Central memory CD8-positive, alpha-beta T cell (primary cell): Measurements from ENCODE around the gene CADM2.

Experiments
- ATAC-seq: fragments of 150-1000 bp; cut with Tn5 transposase; replicated peaks from 2 replicates; pipeline ENCODE4 v1.10.0; 2022; ENCODE audit warnings: mild to moderate bottlenecking, moderate FRiP score, moderate number of reproducible peaks; ENCODE audit not compliant: poor library complexity, severe bottlenecking; ENCODE audit errors: extremely low read depth
- DNase-seq, 2 donors: peaks; one replicate each; pipeline ENCODE4 v3.0.0; 2021; ENCODE audit warnings: low spot score in 2 of 2
- H3K27ac Mint-ChIP-seq: one replicate; pipeline ENCODE4 v1.8.0; 2022; ENCODE audit warnings: low read depth, mild to moderate bottlenecking, moderate library complexity, mixed read lengths
- H3K27me3 Mint-ChIP-seq: one replicate; pipeline ENCODE4 v1.8.0; 2022; ENCODE audit warnings: mixed read lengths
- H3K36me3 Mint-ChIP-seq: one replicate; pipeline ENCODE4 v1.8.0; 2022; ENCODE audit warnings: mild to moderate bottlenecking, moderate library complexity, mixed read lengths; ENCODE audit not compliant: insufficient read depth
- H3K4me1 Mint-ChIP-seq: one replicate; pipeline ENCODE4 v1.8.0; 2022; ENCODE audit warnings: mixed read lengths
- H3K4me3 Mint-ChIP-seq: one replicate; pipeline ENCODE4 v1.8.0; 2022; ENCODE audit warnings: mild to moderate bottlenecking, moderate library complexity, mixed read lengths
- H3K9me3 Mint-ChIP-seq: one replicate; pipeline ENCODE4 v1.8.0; 2022; ENCODE audit warnings: mixed read lengths

The CADM2 gene

GRCh38 chr3:84965141-84965540 lies 6.4 kb downstream of the CADM2 start:
- no peak overlapping the region for H3K4me3 Mint-ChIP-seq
- no peaks in the 10 kb centered on the region for H3K36me3 Mint-ChIP-seq
- no peak overlapping the region for H3K27ac Mint-ChIP-seq
- DNase-seq: no peak
- H3K4me1 Mint-ChIP-seq: no peaks in the 10 kb centered on the region
- peaks cover 14% of the 10 kb centered on the region for H3K27me3 Mint-ChIP-seq
- ATAC-seq: no peak
- no peaks in the 10 kb centered on the region for H3K9me3 Mint-ChIP-seq

DNA sequence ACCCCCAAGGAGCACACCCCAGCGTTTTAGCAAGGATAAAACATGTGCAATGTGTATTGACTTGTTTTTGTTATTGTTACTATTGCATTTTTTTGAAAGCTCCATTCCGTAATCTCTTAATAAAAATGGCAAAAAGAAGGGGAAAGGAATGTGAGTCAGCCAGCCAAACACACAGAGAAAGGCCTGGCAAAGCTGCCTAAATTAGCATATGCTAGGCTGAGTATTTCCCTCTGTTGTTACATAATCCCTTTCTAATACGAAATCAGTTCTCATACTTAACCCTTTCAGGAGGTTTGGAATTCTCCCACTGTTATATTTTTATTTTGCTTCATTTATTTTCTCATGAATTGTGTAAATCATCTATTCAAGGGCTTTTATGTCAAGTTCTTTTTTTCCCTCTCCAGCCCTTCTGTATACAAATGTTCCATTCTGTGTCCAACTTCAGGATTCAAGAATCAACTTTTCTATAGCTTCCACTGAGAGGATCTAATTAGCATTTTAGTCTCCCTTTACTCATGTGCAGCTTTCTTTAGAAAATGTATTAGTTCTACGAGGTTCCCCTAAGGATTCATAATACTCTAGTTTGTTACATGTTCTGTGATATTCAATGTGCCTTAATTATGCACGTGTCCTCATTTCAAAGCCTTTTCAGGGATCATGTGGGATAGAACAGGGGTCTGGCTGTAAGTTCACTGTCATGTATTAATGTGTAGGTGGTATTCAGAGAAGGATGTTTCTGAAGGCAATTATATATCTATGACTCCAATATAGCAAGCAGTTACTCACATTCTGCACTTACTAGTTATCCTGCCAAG lies 9.2 kb downstream of the CADM2 start:
- Mint-ChIP-seq H3K27me3 (no peaks in the 10 kb centered on the region), H3K4me1 (no peaks in the 10 kb centered on the region), H3K9me3 (peaks cover 6% of the 10 kb centered on the region), H3K27ac (no peak overlapping the region), H3K4me3 (no peak overlapping the region), H3K36me3 (no peaks in the 10 kb centered on the region)
- no peak for DNase-seq
- no peak for ATAC-seq

DNA sequence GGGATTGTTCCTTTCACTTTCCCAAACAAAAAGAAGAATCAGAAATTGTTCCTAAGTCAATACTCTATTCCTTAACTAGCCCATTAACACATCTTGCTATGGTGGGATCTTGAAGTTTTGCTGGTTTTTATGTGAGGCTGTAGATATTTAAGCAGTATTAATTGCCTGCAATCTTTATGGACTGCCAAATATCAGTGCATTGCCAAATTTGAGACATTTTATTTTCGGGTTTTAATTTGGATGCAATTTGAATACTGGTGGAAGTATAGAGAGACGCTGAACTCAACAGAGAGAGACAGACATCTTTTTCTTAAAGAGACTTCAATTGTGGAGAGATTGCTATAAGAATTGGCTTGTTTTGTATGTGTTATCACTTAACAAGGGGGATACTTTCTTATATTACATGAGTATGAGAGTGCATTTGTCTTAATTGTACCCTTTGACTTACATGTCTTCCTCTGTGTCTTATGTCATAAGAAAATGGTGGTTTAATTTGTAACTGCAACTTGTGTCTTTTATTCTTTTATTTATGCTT lies 10.0 kb downstream of the CADM2 start:
- H3K4me1 Mint-ChIP-seq: no peaks in the 10 kb centered on the region
- ATAC-seq: no peak

GRCh38 chr3:84974347-84974746 lies 15.6 kb downstream of the CADM2 start:
- ATAC-seq: no peak
- Mint-ChIP-seq H3K27ac (no peak overlapping the region), H3K4me3 (no peak overlapping the region), H3K27me3 (no peaks in the 10 kb centered on the region), H3K4me1 (no peaks in the 10 kb centered on the region), H3K36me3 (no peaks in the 10 kb centered on the region), H3K9me3 (peaks cover 6% of the 10 kb centered on the region)
- no peak for DNase-seq

More for the DNA sequence above, 10.0 kb downstream of the CADM2 start:
- Mint-ChIP-seq H3K4me3 (no peak overlapping the region), H3K9me3 (peaks cover 6% of the 10 kb centered on the region), H3K27ac (no peak overlapping the region), H3K36me3 (no peaks in the 10 kb centered on the region), H3K27me3 (no peaks in the 10 kb centered on the region)
- DNase-seq: no peak

GRCh38 chr3:84977021-84977420 lies 18.2 kb downstream of the CADM2 start:
- Mint-ChIP-seq H3K4me1 (no peaks in the 10 kb centered on the region), H3K27ac (no peak overlapping the region), H3K9me3 (no peaks in the 10 kb centered on the region), H3K4me3 (no peak overlapping the region), H3K27me3 (no peaks in the 10 kb centered on the region), H3K36me3 (no peaks in the 10 kb centered on the region)
- DNase-seq: no peak
- ATAC-seq: no peak

- ATAC-seq (no peak), DNase-seq (no peak)
- Mint-ChIP-seq H3K27me3 (no peaks in the 10 kb centered on the region), H3K27ac (no peak overlapping the region), H3K4me1 (no peaks in the 10 kb centered on the region), H3K4me3 (no peak overlapping the region), H3K36me3 (no peaks in the 10 kb centered on the region), H3K9me3 (no peaks in the 10 kb centered on the region)
These were observed 20.1 kb downstream of the CADM2 start for GRCh38 chr3:84978843-84979242.

DNA sequence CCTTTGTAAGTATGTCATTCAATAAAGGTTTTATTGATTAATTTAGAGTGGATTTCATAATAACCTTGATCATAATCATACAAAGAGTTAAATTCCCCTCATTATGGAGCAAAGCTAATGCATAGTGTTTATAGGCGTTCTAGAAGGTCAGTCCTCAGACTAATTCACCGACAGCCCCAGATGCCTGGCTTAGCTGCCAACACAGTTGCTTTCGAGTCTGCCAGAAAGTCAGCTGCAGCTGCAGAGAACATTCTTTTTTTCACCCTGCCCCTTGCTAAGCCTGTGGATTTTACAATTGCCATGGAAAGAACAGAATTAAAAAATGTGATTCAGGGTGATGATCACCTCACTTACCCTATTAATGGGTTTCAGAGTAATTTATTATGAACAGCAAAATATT lies 21.2 kb downstream of the CADM2 start:
- H3K9me3 Mint-ChIP-seq: peaks cover 9% of the 10 kb centered on the region
- DNase-seq (no peak), ATAC-seq (no peak)
- no peak overlapping the region for H3K27ac Mint-ChIP-seq
- H3K4me3 Mint-ChIP-seq: no peak overlapping the region
- H3K4me1 Mint-ChIP-seq: no peaks in the 10 kb centered on the region
- H3K36me3 Mint-ChIP-seq: no peaks in the 10 kb centered on the region
- H3K27me3 Mint-ChIP-seq: no peaks in the 10 kb centered on the region

GRCh38 chr3:84980456-84980855 lies 21.7 kb downstream of the CADM2 start:
- ATAC-seq: no peak
- H3K27ac Mint-ChIP-seq: no peak overlapping the region

DNA sequence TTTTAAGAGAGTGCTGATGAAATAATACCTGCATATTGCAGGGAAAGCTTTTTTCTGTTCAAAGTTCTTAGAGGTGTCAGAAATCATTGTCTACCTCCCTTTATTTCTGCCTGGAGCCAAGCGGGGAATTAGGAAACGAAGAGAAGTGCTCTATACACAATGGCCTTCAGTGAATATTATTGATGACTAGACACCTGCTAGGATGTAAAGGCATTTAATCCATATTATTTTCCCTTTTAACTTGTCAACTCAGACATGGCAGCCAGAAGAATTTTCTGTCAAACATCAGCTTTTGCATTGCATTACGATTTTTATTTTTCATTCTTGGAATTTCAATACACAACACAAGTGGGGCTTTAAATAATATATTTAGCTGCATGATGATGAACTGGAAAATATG lies 24.7 kb downstream of the CADM2 start:
- Mint-ChIP-seq H3K36me3 (no peaks in the 10 kb centered on the region), H3K4me3 (no peak overlapping the region), H3K4me1 (no peaks in the 10 kb centered on the region), H3K27ac (no peak overlapping the region), H3K27me3 (no peaks in the 10 kb centered on the region), H3K9me3 (peaks cover 13% of the 10 kb centered on the region)
- ATAC-seq (no peak), DNase-seq (no peak)

More at GRCh38 chr3:84980456-84980855, 21.7 kb downstream of the CADM2 start:
- DNase-seq: no peak
- no peaks in the 10 kb centered on the region for H3K27me3 Mint-ChIP-seq
- H3K9me3 Mint-ChIP-seq: peaks cover 9% of the 10 kb centered on the region
- H3K4me3 Mint-ChIP-seq: no peak overlapping the region
- no peaks in the 10 kb centered on the region for H3K4me1 Mint-ChIP-seq
- H3K36me3 Mint-ChIP-seq: no peaks in the 10 kb centered on the region

GRCh38 chr3:84984429-84984828 lies 25.6 kb downstream of the CADM2 start:
- DNase-seq: no peak
- H3K27ac Mint-ChIP-seq: no peak overlapping the region
- peaks cover 13% of the 10 kb centered on the region for H3K9me3 Mint-ChIP-seq
- H3K27me3 Mint-ChIP-seq: no peaks in the 10 kb centered on the region
- H3K4me1 Mint-ChIP-seq: no peaks in the 10 kb centered on the region
- ATAC-seq: no peak
- no peaks in the 10 kb centered on the region for H3K36me3 Mint-ChIP-seq
- H3K4me3 Mint-ChIP-seq: no peak overlapping the region

DNA sequence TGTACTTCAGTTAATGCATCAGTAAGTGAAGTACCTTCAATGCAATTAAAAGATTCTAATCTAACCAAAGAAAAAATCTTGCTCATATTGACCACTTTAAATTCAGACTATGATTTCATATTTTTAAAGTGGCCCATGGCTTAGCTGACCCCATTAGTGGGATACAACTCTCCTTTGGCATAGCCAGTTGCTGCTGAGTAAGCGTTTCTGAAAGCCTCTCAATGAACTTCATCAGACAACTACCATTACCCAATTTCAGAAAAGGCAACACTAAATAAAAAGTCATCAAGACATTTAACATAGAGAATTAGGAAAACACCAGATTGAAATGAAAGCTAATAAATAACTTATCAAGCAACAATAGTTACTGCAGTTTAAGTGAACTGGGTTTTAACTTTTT lies 27.0 kb downstream of the CADM2 start:
- ATAC-seq (no peak), DNase-seq (no peak)
- Mint-ChIP-seq H3K4me1 (no peaks in the 10 kb centered on the region), H3K27me3 (no peaks in the 10 kb centered on the region), H3K27ac (no peak overlapping the region), H3K4me3 (no peak overlapping the region), H3K36me3 (no peaks in the 10 kb centered on the region), H3K9me3 (peaks cover 13% of the 10 kb centered on the region)

DNA sequence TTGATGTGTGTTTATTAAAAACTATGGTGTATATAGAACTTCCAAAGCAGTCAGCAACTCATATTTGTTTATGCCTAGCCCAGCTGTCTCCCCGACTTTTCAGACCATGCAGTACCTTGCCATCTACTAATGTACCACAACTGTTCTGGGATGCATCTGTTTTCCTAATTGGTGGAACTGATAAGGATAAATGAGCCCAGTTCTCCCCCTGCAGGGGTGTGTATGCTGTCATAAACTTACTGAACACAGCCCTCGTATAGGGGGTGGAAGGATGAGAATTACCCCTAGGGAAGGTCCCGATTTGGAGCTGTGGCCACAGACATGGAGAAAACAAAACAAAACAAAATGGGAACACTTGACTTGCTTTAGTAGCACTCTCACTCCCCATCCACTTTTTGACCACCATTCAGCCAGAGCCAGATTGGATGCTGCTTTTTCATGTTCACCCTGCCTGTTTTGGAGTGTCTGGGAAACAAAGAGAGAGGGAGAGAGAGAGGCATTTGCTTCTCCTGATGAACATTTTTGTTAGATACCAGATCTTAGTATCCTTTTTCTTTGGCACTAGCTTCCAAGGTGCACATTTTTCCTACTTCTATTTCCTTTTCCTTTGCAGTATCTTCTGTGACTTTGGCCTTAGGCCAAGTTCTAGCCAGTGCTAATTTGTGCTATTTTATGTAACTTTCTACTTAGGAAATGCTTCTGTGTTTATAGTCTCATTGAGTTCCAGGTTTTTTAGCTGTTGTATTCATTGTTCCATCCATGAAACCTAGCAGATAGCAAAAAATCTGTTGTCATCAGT lies 29.1 kb downstream of the CADM2 start:
- DNase-seq (no peak), ATAC-seq (no peak)
- Mint-ChIP-seq H3K36me3 (no peaks in the 10 kb centered on the region), H3K4me1 (no peaks in the 10 kb centered on the region), H3K9me3 (peaks cover 25% of the 10 kb centered on the region), H3K4me3 (no peak overlapping the region), H3K27me3 (no peaks in the 10 kb centered on the region), H3K27ac (no peak overlapping the region)

GRCh38 chr3:84989102-84989501 lies 30.3 kb downstream of the CADM2 start:
- Mint-ChIP-seq H3K27ac (no peak overlapping the region), H3K27me3 (no peaks in the 10 kb centered on the region), H3K9me3 (peaks cover 28% of the 10 kb centered on the region), H3K36me3 (no peaks in the 10 kb centered on the region), H3K4me1 (no peaks in the 10 kb centered on the region), H3K4me3 (no peak overlapping the region)
- ATAC-seq: no peak
- DNase-seq: no peak
